OCI-LY1 (cell line): ENCODE data around the gene RYR1.

Experiments
- H2AFZ ChIP-seq: fragments of 200-600 bp; sonication (generic), shearing (Covaris generic); 2 replicates; pipeline ENCODE4 v1.6.0; 2014; ENCODE audit warnings: antibody characterized with exemption, mild to moderate bottlenecking, low read length
- H3F3A ChIP-seq: fragments of 200-600 bp; sonication (generic), shearing (Covaris generic); 2 replicates; pipeline ENCODE4 v1.6.0; 2014; ENCODE audit warnings: mild to moderate bottlenecking, antibody characterized with exemption, low read length, moderate library complexity; ENCODE audit not compliant: insufficient read depth
- H3K27ac ChIP-seq: fragments of 200-600 bp; sonication (generic); 2 replicates; pipeline ENCODE4 v1.5.1; 2014; ENCODE audit warnings: low read length, mixed run types, mild to moderate bottlenecking, low read depth; ENCODE audit not compliant: poor library complexity, severe bottlenecking
- H3K27me3 ChIP-seq: fragments of 200-600 bp; sonication (generic); 2 replicates; pipeline ENCODE4 v1.6.0; 2014; ENCODE audit warnings: antibody characterized with exemption, mild to moderate bottlenecking, low read length, moderate library complexity; ENCODE audit not compliant: insufficient read depth
- H3K36me3 ChIP-seq: fragments of 200-600 bp; sonication (generic); 2 replicates; pipeline ENCODE4 v1.6.1; 2014; ENCODE audit warnings: mild to moderate bottlenecking, antibody characterized with exemption, low read length, moderate library complexity, mixed read lengths; ENCODE audit not compliant: insufficient read depth
- H3K4me1 ChIP-seq: fragments of 200-600 bp; sonication (generic); 2 replicates; pipeline ENCODE4 v1.5.1; 2014; ENCODE audit warnings: mild to moderate bottlenecking, low read length, moderate library complexity; ENCODE audit not compliant: insufficient read depth, severe bottlenecking
- H3K4me2 ChIP-seq: fragments of 200-600 bp; sonication (generic), shearing (Covaris generic); 2 replicates; pipeline ENCODE4 v1.6.1; 2014; ENCODE audit warnings: low read length
- H3K4me3 ChIP-seq: fragments of 200-600 bp; sonication (generic); 2 replicates; pipeline ENCODE4 v1.5.1; 2014; ENCODE audit warnings: low read length, low read depth, mild to moderate bottlenecking, mixed read lengths; ENCODE audit not compliant: poor library complexity, severe bottlenecking
- H3K79me2 ChIP-seq: fragments of 200-600 bp; shearing (Covaris generic); 2 replicates; pipeline ENCODE4 v1.6.1; 2016; ENCODE audit warnings: mixed run types, low read length, mixed read lengths; ENCODE audit not compliant: insufficient read depth
- H3K9ac ChIP-seq: fragments of 200-600 bp; sonication (generic), shearing (Covaris generic); 2 replicates; pipeline ENCODE4 v1.6.1; 2014; ENCODE audit warnings: mild to moderate bottlenecking, low read length, mixed read lengths
- H3K9me2 ChIP-seq: fragments of 200-600 bp; sonication (generic), shearing (Covaris generic); 2 replicates; pipeline ENCODE4 v1.6.1; 2014; ENCODE audit warnings: low read depth, mild to moderate bottlenecking, low read length, mixed read lengths
- H3K9me3 ChIP-seq: fragments of 200-600 bp; shearing (Covaris generic); 2 replicates; pipeline ENCODE4 v1.6.1; 2014; ENCODE audit warnings: low read length, mixed read lengths
- H4K20me1 ChIP-seq: fragments of 200-600 bp; sonication (generic), shearing (Covaris generic); 2 replicates; pipeline ENCODE4 v1.6.0; 2016; ENCODE audit warnings: mild to moderate bottlenecking, low read length; ENCODE audit not compliant: insufficient read depth
- EZH2 ChIP-seq: fragments of 200-600 bp; sonication (generic), shearing (Covaris generic); IDR thresholded peaks from 2 replicates; pipeline ENCODE4 v1.8.0; 2017; ENCODE audit warnings: borderline replicate concordance, mixed run types, mild to moderate bottlenecking, antibody characterized with exemption, low read length, moderate library complexity, mixed read lengths
- TF ChIP-seq, protein P1 (sequence below): fragments of 200-600 bp; sonication (generic), shearing (Covaris generic); IDR thresholded peaks from 2 replicates; pipeline ENCODE4 v1.5.1; 2017; ENCODE audit warnings: mild to moderate bottlenecking, antibody characterized with exemption, low read length, moderate library complexity, mixed read lengths

RYR1 gene

DNA sequence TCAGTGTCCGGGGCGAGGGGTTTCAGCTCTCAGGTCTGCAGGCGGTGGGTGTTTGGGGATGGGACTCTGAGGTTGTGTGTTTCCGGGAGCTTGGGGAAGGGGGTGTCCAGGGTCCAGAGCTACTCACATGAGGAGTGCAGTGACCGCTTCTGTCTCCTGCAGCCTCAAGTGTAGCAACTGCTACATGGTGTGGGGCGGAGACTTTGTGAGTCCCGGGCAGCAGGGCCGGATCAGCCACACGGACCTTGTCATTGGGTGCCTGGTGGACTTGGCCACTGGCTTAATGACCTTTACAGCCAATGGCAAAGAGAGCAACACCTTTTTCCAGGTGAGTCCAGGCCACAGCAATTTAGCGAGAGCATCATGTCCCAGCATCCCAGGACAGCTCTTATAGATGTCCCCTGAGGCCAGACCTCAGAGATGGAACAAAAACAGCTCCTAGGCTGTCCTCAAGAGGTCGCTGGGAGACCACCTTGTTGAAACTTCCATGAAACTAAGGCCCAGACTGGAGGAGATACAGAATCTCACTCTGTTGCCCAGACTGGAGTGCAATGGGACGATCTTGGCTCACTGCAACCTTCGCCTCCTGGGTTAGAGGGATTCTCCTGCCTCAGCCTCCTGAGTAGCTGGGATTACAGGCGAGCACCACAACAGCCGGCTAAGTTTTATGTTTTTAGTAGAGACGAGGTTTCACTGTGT, 44.9 kb downstream of the RYR1 start:
- TF ChIP-seq, protein P1, sequence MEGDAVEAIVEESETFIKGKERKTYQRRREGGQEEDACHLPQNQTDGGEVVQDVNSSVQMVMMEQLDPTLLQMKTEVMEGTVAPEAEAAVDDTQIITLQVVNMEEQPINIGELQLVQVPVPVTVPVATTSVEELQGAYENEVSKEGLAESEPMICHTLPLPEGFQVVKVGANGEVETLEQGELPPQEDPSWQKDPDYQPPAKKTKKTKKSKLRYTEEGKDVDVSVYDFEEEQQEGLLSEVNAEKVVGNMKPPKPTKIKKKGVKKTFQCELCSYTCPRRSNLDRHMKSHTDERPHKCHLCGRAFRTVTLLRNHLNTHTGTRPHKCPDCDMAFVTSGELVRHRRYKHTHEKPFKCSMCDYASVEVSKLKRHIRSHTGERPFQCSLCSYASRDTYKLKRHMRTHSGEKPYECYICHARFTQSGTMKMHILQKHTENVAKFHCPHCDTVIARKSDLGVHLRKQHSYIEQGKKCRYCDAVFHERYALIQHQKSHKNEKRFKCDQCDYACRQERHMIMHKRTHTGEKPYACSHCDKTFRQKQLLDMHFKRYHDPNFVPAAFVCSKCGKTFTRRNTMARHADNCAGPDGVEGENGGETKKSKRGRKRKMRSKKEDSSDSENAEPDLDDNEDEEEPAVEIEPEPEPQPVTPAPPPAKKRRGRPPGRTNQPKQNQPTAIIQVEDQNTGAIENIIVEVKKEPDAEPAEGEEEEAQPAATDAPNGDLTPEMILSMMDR = peak; percentile 47
- TF ChIP-seq EZH2 = no peak
- Histone ChIP-seq H3K27me3 (peaks cover 3% of the 10 kb centered on the region; the same call in 1 of the 2 replicates), H3K36me3 (no peaks in the 10 kb centered on the region), H3K4me2 (no peak overlapping the region), H3K4me1 (no peaks in the 10 kb centered on the region), H3K27ac (no peak overlapping the region), H4K20me1 (no peaks in the 10 kb centered on the region), H3K9me2 (no peaks in the 10 kb centered on the region), H3K79me2 (no peaks in the 10 kb centered on the region), H3F3A (no peaks in the 10 kb centered on the region), H3K4me3 (no peak overlapping the region), H3K9me3 (no peaks in the 10 kb centered on the region), H3K9ac (no peak overlapping the region), H2AFZ (no peak overlapping the region)

DNA sequence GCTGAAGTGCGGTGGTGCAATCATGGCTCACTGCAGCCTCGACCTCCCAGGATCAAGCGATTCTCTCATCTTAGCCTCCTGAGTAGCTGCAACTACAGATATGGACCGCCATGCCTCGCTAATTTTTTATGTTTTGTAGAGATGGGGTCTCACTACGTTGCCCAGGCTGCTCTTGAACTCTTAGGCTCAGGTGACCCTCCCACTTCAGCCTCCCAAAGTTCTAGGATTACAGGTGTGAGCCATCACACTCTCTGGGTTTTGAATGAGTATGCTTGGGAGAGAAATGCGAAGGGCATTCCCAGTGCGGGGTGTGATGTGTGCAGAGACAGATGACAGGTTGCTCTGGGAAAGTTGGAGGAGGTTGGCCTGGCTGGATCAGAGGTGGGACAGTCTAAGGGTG, 49.0 kb downstream of the RYR1 start:
- Histone ChIP-seq H3K36me3 (no peaks in the 10 kb centered on the region), H3K79me2 (no peaks in the 10 kb centered on the region)

GRCh38 chr19:38483016-38483630, 49.6 kb downstream of the RYR1 start:
- H3K36me3 ChIP-seq = no peaks in the 10 kb centered on the region
- H3K9ac ChIP-seq = no peak overlapping the region
- no peaks in the 10 kb centered on the region for H3K79me2 ChIP-seq
- no peak overlapping the region for H3K4me2 ChIP-seq
- no peaks in the 10 kb centered on the region for H3F3A ChIP-seq
- H2AFZ ChIP-seq = no peak overlapping the region
- no peaks in the 10 kb centered on the region for H3K9me2 ChIP-seq
- H4K20me1 ChIP-seq = no peaks in the 10 kb centered on the region
- no peaks in the 10 kb centered on the region for H3K9me3 ChIP-seq
- no peaks in the 10 kb centered on the region for H3K4me1 ChIP-seq
- no peak overlapping the region for H3K27ac ChIP-seq
- H3K4me3 ChIP-seq = no peak overlapping the region
- no peak for TF ChIP-seq EZH2
- TF ChIP-seq, protein P1 = no peak
- peaks cover 3% of the 10 kb centered on the region; the same call in 1 of the 2 replicates for H3K27me3 ChIP-seq

More for the DNA sequence above, 49.0 kb downstream of the RYR1 start:
- Histone ChIP-seq H3K4me3 (no peak overlapping the region), H3K27me3 (peaks cover 3% of the 10 kb centered on the region; the same call in 1 of the 2 replicates), H3K9ac (no peak overlapping the region), H3K9me2 (no peaks in the 10 kb centered on the region), H4K20me1 (no peaks in the 10 kb centered on the region), H3K9me3 (no peaks in the 10 kb centered on the region), H3K27ac (no peak overlapping the region), H2AFZ (no peak overlapping the region), H3F3A (no peaks in the 10 kb centered on the region), H3K4me2 (no peak overlapping the region), H3K4me1 (no peaks in the 10 kb centered on the region)
- TF ChIP-seq, protein P1 = no peak
